HCT116 (cell line): ENCODE data around the gene PLD5. TPM values are rescaled to one million over a fixed set of nuclear protein-coding genes. Genes with fewer than 3 reads are reported as not detected.

Experiments used
- ATAC-seq: fragments of 200-7000 bp; cut with Tn5 transposase; 2 replicates; pipeline ENCODE4 v1.9.1; 2020; ENCODE audit warnings: mild to moderate bottlenecking, moderate library complexity
- BruUV-seq: library from RNA; stranded (reverse); fragments of 400-500 nt; replicated peaks from 2 replicates; lab custom pipeline; 2021; lab: Mats Ljungman, UMichigan
- CTCF ChIA-PET: fragments of 300-600 bp; sonication (Branson Sonifier 250); formaldehyde crosslinking; loops from one replicate; lab custom pipeline; 2021; ENCODE audit warnings: antibody characterized with exemption; lab: Charles Lee
- POLR2A ChIA-PET: fragments of 300-600, 350-600 bp; sonication (Branson Sonifier 250); formaldehyde crosslinking; loops from one replicate; lab custom pipeline; 2021; ENCODE audit warnings: antibody characterized with exemption; lab: Charles Lee
- RAD21 ChIA-PET, 2 experiments: fragments of 300-600 bp; sonication (Branson Sonifier 250); formaldehyde crosslinking; loops; one replicate each; lab custom pipeline; 2023; ENCODE audit warnings: low total read pairs in 2 of 2; ENCODE audit not compliant: uncharacterized antibody in 2 of 2, unreplicated experiment in 2 of 2, low non-redundant PET in 1 of 2; lab: Charles Lee
- DNase-seq: peaks from one replicate; pipeline ENCODE4 v3.0.0-alpha.2; 2010; ENCODE audit warnings: low read depth, low spot score
- H2AFZ ChIP-seq: fragments of 200-600 bp; shearing (Covaris generic), sonication (generic); 2 replicates; pipeline ENCODE4 v1.6.1; 2017; ENCODE audit warnings: low read depth, mixed run types, mixed read lengths, antibody characterized with exemption, low read length; ENCODE audit not compliant: poor library complexity, severe bottlenecking
- H3K27ac ChIP-seq: 2 replicates; pipeline ENCODE4 v1.5.1; 2012; ENCODE audit warnings: low read depth, low read length
- H3K27me3 ChIP-seq: fragments of 200-600 bp; sonication (generic); 2 replicates; pipeline ENCODE4 v1.6.1; 2016; ENCODE audit warnings: mixed run types, low read length, mixed read lengths; ENCODE audit not compliant: insufficient read depth
- H3K36me3 ChIP-seq, 2 experiments: fragments of 200-500 bp in 1 of 2; fragments of 200-600 bp in 1 of 2; sonication (Bioruptor generic) in 1 of 2; sonication (generic) in 1 of 2; 2 replicates each; pipeline versions ENCODE4 v1.5.1 to v1.6.1; 2014 to 2016; ENCODE audit warnings: low read length in 2 of 2, inconsistent platforms in 1 of 2, mixed read lengths in 1 of 2, mixed run types in 1 of 2; ENCODE audit not compliant: insufficient read depth in 2 of 2, control insufficient read depth in 1 of 2
- H3K4me1 ChIP-seq, 2 experiments: fragments of 200-600 bp in 1 of 2; sonication (generic) in 1 of 2; 2 replicates each; pipeline versions ENCODE4 v1.5.1 to v1.6.1; 2012 to 2017; ENCODE audit warnings: low read length in 2 of 2, inconsistent platforms in 1 of 2, mild to moderate bottlenecking in 1 of 2, mixed read lengths in 1 of 2, mixed run types in 1 of 2, moderate library complexity in 1 of 2; ENCODE audit not compliant: insufficient read depth in 2 of 2, control insufficient read depth in 1 of 2
- H3K4me2 ChIP-seq: fragments of 200-600 bp; sonication (generic); 2 replicates; pipeline ENCODE4 v1.6.1; 2017; ENCODE audit warnings: mixed run types, low read length, mixed read lengths
- H3K4me3 ChIP-seq, 2 experiments: fragments of 200-600 bp in 1 of 2; sonication (generic) in 1 of 2; replicated peaks in 1 of 2; 2 replicates each; pipeline ENCODE4 v1.5.1; 2011 to 2016; ENCODE audit warnings: low read length in 2 of 2, control low read depth in 1 of 2, low read depth in 1 of 2, mild to moderate bottlenecking in 1 of 2, mixed read lengths in 1 of 2, mixed run types in 1 of 2
- H3K79me2 ChIP-seq: fragments of 200-600 bp; sonication (generic); 2 replicates; pipeline ENCODE4 v1.6.1; 2017; ENCODE audit warnings: mild to moderate bottlenecking, mixed run types, low read length, moderate library complexity, mixed read lengths; ENCODE audit not compliant: insufficient read depth
- H3K9ac ChIP-seq: fragments of 200-600 bp; sonication (generic); 2 replicates; pipeline ENCODE4 v1.6.1; 2016; ENCODE audit warnings: low read length, mixed read lengths
- H3K9me2 ChIP-seq: fragments of 200-600 bp; sonication (generic), shearing (Covaris generic); 2 replicates; pipeline ENCODE4 v1.6.1; 2017; ENCODE audit warnings: mixed run types, mild to moderate bottlenecking, moderate library complexity; ENCODE audit not compliant: insufficient read depth
- H3K9me3 ChIP-seq, 2 experiments: fragments of 200-500 bp in 1 of 2; fragments of 200-600 bp in 1 of 2; sonication (Bioruptor generic) in 1 of 2; sonication (generic) in 1 of 2; 2 replicates each; pipeline ENCODE4 v1.6.1; 2014 to 2017; ENCODE audit warnings: low read length in 2 of 2, mixed read lengths in 2 of 2, inconsistent platforms in 1 of 2, low read depth in 1 of 2, mild to moderate bottlenecking in 1 of 2, mixed run types in 1 of 2, moderate library complexity in 1 of 2; ENCODE audit not compliant: control insufficient read depth in 1 of 2, insufficient read depth in 1 of 2
- H4K20me1 ChIP-seq: fragments of 200-600 bp; sonication (generic), shearing (Covaris generic); 2 replicates; pipeline ENCODE4 v1.6.1; 2017; ENCODE audit warnings: mixed run types, mild to moderate bottlenecking, moderate library complexity; ENCODE audit not compliant: insufficient read depth
- ATF3 ChIP-seq: IDR thresholded peaks from 2 replicates; pipeline ENCODE4 v1.6.1; 2012
- CBX3 ChIP-seq: IDR thresholded peaks from 2 replicates; pipeline ENCODE4 v1.6.1; 2012; ENCODE audit warnings: low read depth
- CEBPB ChIP-seq: IDR thresholded peaks from 2 replicates; pipeline ENCODE4 v1.6.1; 2012; ENCODE audit warnings: low read depth
- CTCF ChIP-seq, 3 experiments: fragments of 200-600 bp in 1 of 3; sonication (generic) in 1 of 3; IDR thresholded peaks in 2 of 3; conservative IDR thresholded peaks in 1 of 3; 2 replicates each; pipeline ENCODE4 v1.5.1; 2012 to 2017; ENCODE audit warnings: low read depth in 2 of 3, low read length in 2 of 3, antibody characterized with exemption in 1 of 3, borderline replicate concordance in 1 of 3, control low read depth in 1 of 3, mild to moderate bottlenecking in 1 of 3, mixed read lengths in 1 of 3, mixed run types in 1 of 3, moderate library complexity in 1 of 3; ENCODE audit not compliant: insufficient read depth in 1 of 3
- ELF1 ChIP-seq: IDR thresholded peaks from 2 replicates; pipeline ENCODE4 v1.6.1; 2012; ENCODE audit warnings: low read depth, borderline replicate concordance
- EZH2 ChIP-seq: fragments of 200-600 bp; sonication (generic); IDR thresholded peaks from 2 replicates; pipeline ENCODE4 v1.6.1; 2017; ENCODE audit warnings: antibody characterized with exemption, mixed run types
- EZH2phosphoT487 ChIP-seq: fragments of 200-600 bp; IDR thresholded peaks from 2 replicates; pipeline ENCODE4 v1.6.1; 2018; ENCODE audit warnings: antibody characterized with exemption, borderline replicate concordance
- JUND ChIP-seq: IDR thresholded peaks from 2 replicates; pipeline ENCODE4 v1.6.1; 2012
- POLR2A ChIP-seq: IDR thresholded peaks from 2 replicates; pipeline ENCODE4 v1.7.0; 2011; ENCODE audit warnings: borderline replicate concordance; ENCODE audit not compliant: insufficient read depth, insufficient read length; ENCODE audit errors: extremely low read depth
- RAD21 ChIP-seq: IDR thresholded peaks from 2 replicates; pipeline ENCODE4 v1.6.1; 2012; ENCODE audit warnings: low read depth, mild to moderate bottlenecking
- REST ChIP-seq: IDR thresholded peaks from 2 replicates; pipeline ENCODE4 v1.6.1; 2012; ENCODE audit warnings: low read depth
- SRF ChIP-seq: IDR thresholded peaks from 2 replicates; pipeline ENCODE4 v1.6.1; 2012; ENCODE audit warnings: low read depth
- TCF7L2 ChIP-seq: IDR thresholded peaks from 2 replicates; pipeline ENCODE4 v1.7.0; 2011; ENCODE audit warnings: borderline replicate concordance, inconsistent platforms; ENCODE audit not compliant: insufficient read depth, insufficient read length; ENCODE audit errors: extremely low read depth
- YY1 ChIP-seq: IDR thresholded peaks from 2 replicates; pipeline ENCODE4 v1.6.1; 2011; ENCODE audit warnings: low read length, low read depth, moderate library complexity, mild to moderate bottlenecking; ENCODE audit not compliant: insufficient replicate concordance; ENCODE audit errors: extremely low read depth
- ZBTB33 ChIP-seq: IDR thresholded peaks from 2 replicates; pipeline ENCODE4 v1.6.1; 2011; ENCODE audit warnings: mild to moderate bottlenecking, low read length, moderate library complexity; ENCODE audit not compliant: insufficient replicate concordance; ENCODE audit errors: extremely low read depth
- ZFX ChIP-seq: fragments of 450-650 bp; IDR thresholded peaks from 2 replicates; pipeline ENCODE4 v1.6.1; 2017
- ZNF274 ChIP-seq: fragments of 200-500 bp; sonication (Bioruptor generic); IDR thresholded peaks from 2 replicates; pipeline ENCODE4 v1.6.1; 2014; ENCODE audit warnings: mild to moderate bottlenecking, low read depth, low read length, inconsistent platforms
- intact Hi-C: fragments of 100-400 bp; cut with micrococcal nuclease; formaldehyde crosslinking; loops from 2 replicates; pipeline ENCODE4 v1.10.0; 2022
- total RNA-seq: library from RNA; stranded (reverse); gene quantifications from one replicate; pipeline ENCODE4 v1.2.1, GENCODE V29; 2021; ENCODE audit not compliant: unreplicated experiment

The PLD5 gene
- total RNA-seq, 1 experiment from 2014 or later, result not detected

- TF ChIP-seq EZH2, result no peak
- no peak for TF ChIP-seq CTCF (IDR thresholded peaks at IDR 0.05 in 2 of 3, conservative IDR thresholded peaks at IDR 0.05 in 1 of 3; ENCODE audit: borderline replicate concordance in 1 of 3, insufficient read depth in 1 of 3, low read depth in 2 of 3, low read length in 2 of 3)
- no peak for TF ChIP-seq EZH2phosphoT487
Measured at GRCh38 chr1:242522996-242523718, 1.3 kb downstream of the PLD5 start (continued).

- no peak overlapping the region for H3K9ac ChIP-seq
- H3K4me3 ChIP-seq, result no peak overlapping the region
- CTCF ChIA-PET, result no interaction called here
- no peak for TF ChIP-seq REST
- TF ChIP-seq ZNF274, result no peak
- no peak for TF ChIP-seq TCF7L2
- TF ChIP-seq SRF, result no peak
- no peak for TF ChIP-seq RAD21
- no peak for TF ChIP-seq POLR2A
- TF ChIP-seq CEBPB, result no peak
- no peak for TF ChIP-seq CBX3
- TF ChIP-seq ATF3, result no peak
- TF ChIP-seq ZBTB33, result no peak
- TF ChIP-seq YY1, result no peak
- no peak for TF ChIP-seq ZFX
- TF ChIP-seq JUND, result no peak
- TF ChIP-seq ELF1, result no peak
- no peak for TF ChIP-seq EZH2
Measured at GRCh38 chr1:242522304-242522945, 2.1 kb downstream of the PLD5 start.

More at GRCh38 chr1:242522304-242522945, 2.1 kb downstream of the PLD5 start:
- H2AFZ ChIP-seq, result no peak overlapping the region
- no TSS peak for BruUV-seq
- no peaks in the 10 kb centered on the region for H3K79me2 ChIP-seq
- H3K36me3 ChIP-seq, result no peaks in the 10 kb centered on the region
- ChIA-PET POLR2A (no interaction called here), RAD21 (no interaction called here)
- no peaks in the 10 kb centered on the region for H3K4me1 ChIP-seq
- H3K27ac ChIP-seq, result no peak overlapping the region
- ATAC-seq (no peak), DNase-seq (no peak)
- H3K4me2 ChIP-seq, result no peak overlapping the region
- no peaks in the 10 kb centered on the region for H4K20me1 ChIP-seq
- no peaks in the 10 kb centered on the region for H3K9me3 ChIP-seq
- no peaks in the 10 kb centered on the region for H3K9me2 ChIP-seq
- no peaks in the 10 kb centered on the region for H3K27me3 ChIP-seq
- intact Hi-C loops, result no loop called here
